HG03521 (cell line): Measurements from ENCODE around the gene COLEC11.
A peak's percentile ranks its signal among the peaks of the same experiment; 100 is the strongest.
"Not testable (repeated sequence)": the region's sequence is repeated elsewhere in the genome, so short reads cannot be mapped to it uniquely, and the experiment has no call there.

Experiments
- ATAC-seq: cut with Tn5 transposase; IDR thresholded peaks from one replicate; pipeline ENCODE4 v1.9.1; 2021; ENCODE audit warnings: mild to moderate bottlenecking, moderate library complexity; ENCODE audit not compliant: unreplicated experiment

COLEC11 gene

GRCh38 chr2:3650140-3650920 is 55.4 kb downstream of the COLEC11 start:
- ATAC-seq, result no peak

GRCh38 chr2:3651691-3652648 is 57.1 kb downstream of the COLEC11 start:
- peak; percentile 88 for ATAC-seq

GRCh38 chr2:3652896-3653625 is 58.1 kb downstream of the COLEC11 start:
- no peak for ATAC-seq

- ATAC-seq, result no peak
Measured at GRCh38 chr2:3654011-3654410, 59.1 kb downstream of the COLEC11 start.

GRCh38 chr2:3654531-3655225 is 59.8 kb downstream of the COLEC11 start:
- no peak for ATAC-seq

GRCh38 chr2:3655871-3656761 is 61.2 kb downstream of the COLEC11 start:
- no peak for ATAC-seq

- no peak for ATAC-seq
Measured at GRCh38 chr2:3656762-3657721, 62.1 kb downstream of the COLEC11 start.

GRCh38 chr2:3657881-3658280 is 63.0 kb downstream of the COLEC11 start, which contains the start of gene ALLC:
Gene ALLC, plus strand, starts transcription at chr2:3658200. Its CDS starts 12,958 bp downstream, at chr2:3671158.
- ATAC-seq, result no peak

GRCh38 chr2:3659447-3660432 is 64.8 kb downstream of the COLEC11 start:
- ATAC-seq, result no peak

- not testable (repeated sequence) for ATAC-seq
Measured at GRCh38 chr2:3660640-3661039, 65.7 kb downstream of the COLEC11 start.

- ATAC-seq, result no peak
Measured at GRCh38 chr2:3661149-3661660, 66.3 kb downstream of the COLEC11 start.

- no peak for ATAC-seq
Measured at GRCh38 chr2:3662239-3662638, 67.3 kb downstream of the COLEC11 start.

GRCh38 chr2:3664118-3664517 is 69.2 kb downstream of the COLEC11 start:
- ATAC-seq, result no peak

GRCh38 chr2:3664925-3665324 is 70.0 kb downstream of the COLEC11 start:
- no peak for ATAC-seq

GRCh38 chr2:3665886-3666612 is 71.1 kb downstream of the COLEC11 start:
- ATAC-seq, result no peak

GRCh38 chr2:3666613-3666975 is 71.7 kb downstream of the COLEC11 start:
- no peak for ATAC-seq
